Natural killer cell (primary cell): ENCODE results near the gene CLN5. TPM values are rescaled to one million over a fixed set of nuclear protein-coding genes. Genes with fewer than 3 reads are reported as not detected.
A peak's percentile ranks its signal among the peaks of the same experiment; 100 is the strongest.

ENCODE experiments used
- ATAC-seq, 3 donors: fragments of 150-1000 bp in 2 of 3; fragments of 200-7000 bp in 1 of 3; cut with Tn5 transposase; 1 replicate in 1 of 3; 2 replicates in 2 of 3; pipeline ENCODE4 v1.10.0; 2021; ENCODE audit warnings: mild to moderate bottlenecking in 2 of 3, moderate library complexity in 2 of 3
- DNase-seq, 2 donors: peaks; one replicate each; pipeline versions ENCODE4 v3.0.0 to v3.0.0-alpha.2; 2013 to 2021; ENCODE audit warnings: mixed read lengths in 1 of 2
- H3K27ac ChIP-seq: one replicate; pipeline ENCODE4 v1.5.1; 2013; ENCODE audit warnings: mild to moderate bottlenecking, low read length
- H3K27me3 ChIP-seq: one replicate; pipeline ENCODE4 v1.6.1; 2013; ENCODE audit warnings: low read length; ENCODE audit not compliant: control insufficient read depth, insufficient read depth
- H3K36me3 ChIP-seq: one replicate; pipeline ENCODE4 v1.6.1; 2013; ENCODE audit warnings: low read length; ENCODE audit not compliant: control insufficient read depth, insufficient read depth
- H3K4me1 ChIP-seq: one replicate; pipeline ENCODE4 v1.6.1; 2013; ENCODE audit warnings: low read length; ENCODE audit not compliant: control insufficient read depth, insufficient read depth
- H3K4me3 ChIP-seq: one replicate; pipeline ENCODE4 v1.5.1; 2013; ENCODE audit warnings: low read length
- H3K9me3 ChIP-seq: one replicate; pipeline ENCODE4 v1.6.1; 2013; ENCODE audit warnings: low read length; ENCODE audit not compliant: control insufficient read depth, insufficient read depth
- H3K27ac Mint-ChIP-seq, 2 donors: one replicate each; pipeline ENCODE4 v1.8.0; 2022; ENCODE audit warnings: mild to moderate bottlenecking in 2 of 2, mixed read lengths in 2 of 2, moderate library complexity in 1 of 2
- H3K27me3 Mint-ChIP-seq, 2 donors: one replicate each; pipeline ENCODE4 v1.8.0; 2022; ENCODE audit warnings: low read depth in 2 of 2, mixed read lengths in 2 of 2
- H3K36me3 Mint-ChIP-seq: one replicate; pipeline ENCODE4 v1.8.0; 2022; ENCODE audit warnings: mixed read lengths
- H3K4me1 Mint-ChIP-seq, 2 donors: one replicate each; pipeline ENCODE4 v1.8.0; 2022; ENCODE audit warnings: mixed read lengths in 2 of 2
- H3K4me3 Mint-ChIP-seq: one replicate; pipeline ENCODE4 v1.8.0; 2022; ENCODE audit warnings: mild to moderate bottlenecking, moderate library complexity, mixed read lengths
- H3K9me3 Mint-ChIP-seq, 2 donors: one replicate each; pipeline ENCODE4 v1.8.0; 2022; ENCODE audit warnings: mixed read lengths in 2 of 2
- CTCF ChIP-seq: fragments of 200-600 bp; IDR thresholded peaks from one replicate; pipeline ENCODE4 v1.8.0; 2022; ENCODE audit warnings: antibody characterized with exemption
- WGBS: methylation state at CpG from one replicate; pipeline ENCODE4 v1.1.7; 2013; ENCODE audit warnings: missing lambda C conversion rate; ENCODE audit not compliant: insufficient coverage; 5-methylcytosine and 5-hydroxymethylcytosine counted together
- intact Hi-C: fragments of 100-400 bp; cut with micrococcal nuclease; formaldehyde crosslinking; loops from one replicate; pipeline ENCODE4 v1.14.2; 2022
- total RNA-seq, 4 donors: library from RNA; stranded (reverse); fragments of 120-200 nt in 1 of 4; gene quantifications; one replicate each; pipeline versions ENCODE4 v1.2.3 to v1.2.4, GENCODE V29; 2013 to 2022

The CLN5 gene
- total RNA-seq, 3 donors from 2014 or later (not counting 1 experiment from before 2014, with no cell fraction given): 12.0 to 14.4 (median 13.9) TPM

- no peak overlapping the region for H3K4me3 Mint-ChIP-seq
- Histone ChIP-seq H3K27ac (no peak overlapping the region), H3K4me1 (peaks cover 9% of the 10 kb centered on the region), H3K27me3 (peaks cover 35% of the 10 kb centered on the region), H3K36me3 (no peaks in the 10 kb centered on the region), H3K4me3 (no peak overlapping the region), H3K9me3 (no peaks in the 10 kb centered on the region)
- ATAC-seq (no peak), DNase-seq (no peak)
- H3K4me1 Mint-ChIP-seq: peaks cover 9 to 20% of the 10 kb centered on the region in 2 donors
- peaks cover 63 to 77% of the 10 kb centered on the region in 2 donors for H3K27me3 Mint-ChIP-seq
- 87% methylated on average over 6 of the region's 6 CpGs for WGBS
- intact Hi-C loops: no loop called here
- no peak overlapping the region for H3K27ac Mint-ChIP-seq
- H3K9me3 Mint-ChIP-seq: no peaks in the 10 kb centered on the region
- no peaks in the 10 kb centered on the region for H3K36me3 Mint-ChIP-seq
- TF ChIP-seq CTCF: no peak
Observed at GRCh38 chr13:76973920-76974617, 17.8 kb upstream of the CLN5 start.

- 95% methylated on average over 3 of the region's 3 CpGs for WGBS
- intact Hi-C loops: no loop called here
- Mint-ChIP-seq H3K4me3 (no peak overlapping the region), H3K27me3 (peaks cover 62 to 76% of the 10 kb centered on the region in 2 donors), H3K27ac (no peak overlapping the region), H3K9me3 (no peaks in the 10 kb centered on the region), H3K4me1 (peaks cover 9 to 20% of the 10 kb centered on the region in 2 donors), H3K36me3 (no peaks in the 10 kb centered on the region)
- TF ChIP-seq CTCF: no peak
- peaks cover 9% of the 10 kb centered on the region for H3K4me1 ChIP-seq
- no peak for ATAC-seq
- no peaks in the 10 kb centered on the region for H3K36me3 ChIP-seq
- peaks cover 40% of the 10 kb centered on the region for H3K27me3 ChIP-seq
- no peaks in the 10 kb centered on the region for H3K9me3 ChIP-seq
- no peak overlapping the region for H3K4me3 ChIP-seq
- DNase-seq: no peak
- no peak overlapping the region for H3K27ac ChIP-seq
Observed at GRCh38 chr13:76974618-76974975, 17.3 kb upstream of the CLN5 start.

GRCh38 chr13:76975863-76976262 is 16.0 kb upstream of the CLN5 start:
- DNase-seq (no peak), ATAC-seq (no peak)
- Histone ChIP-seq H3K9me3 (no peaks in the 10 kb centered on the region), H3K27ac (no peak overlapping the region), H3K27me3 (peaks cover 49% of the 10 kb centered on the region), H3K4me1 (peaks cover 15% of the 10 kb centered on the region), H3K4me3 (no peak overlapping the region), H3K36me3 (no peaks in the 10 kb centered on the region)
- H3K9me3 Mint-ChIP-seq: no peaks in the 10 kb centered on the region
- no peak for TF ChIP-seq CTCF
- intact Hi-C loops: no loop called here
- 87% methylated on average over 6 of the region's 6 CpGs for WGBS
- H3K4me1 Mint-ChIP-seq: peaks cover 9 to 24% of the 10 kb centered on the region in 2 donors
- H3K36me3 Mint-ChIP-seq: no peaks in the 10 kb centered on the region
- peaks cover 63 to 68% of the 10 kb centered on the region in 2 donors for H3K27me3 Mint-ChIP-seq
- no peak overlapping the region for H3K4me3 Mint-ChIP-seq
- H3K27ac Mint-ChIP-seq: no peak overlapping the region

GRCh38 chr13:76976490-76976889 is 15.4 kb upstream of the CLN5 start:
- peaks cover 9 to 24% of the 10 kb centered on the region in 2 donors for H3K4me1 Mint-ChIP-seq

More at GRCh38 chr13:76976490-76976889, 15.4 kb upstream of the CLN5 start:
- H3K4me1 ChIP-seq: peaks cover 15% of the 10 kb centered on the region
- ATAC-seq (peak in 2 of 3 donors; percentile 23 to 57), DNase-seq (peak in 1 of 2 donors; percentile 41)
- peaks cover 63 to 68% of the 10 kb centered on the region in 2 donors for H3K27me3 Mint-ChIP-seq
- intact Hi-C loops: no loop called here
- TF ChIP-seq CTCF: no peak
- no peak overlapping the region for H3K4me3 Mint-ChIP-seq
- no peak overlapping the region for H3K27ac ChIP-seq
- 29% methylated on average over 8 of the region's 8 CpGs for WGBS
- H3K27ac Mint-ChIP-seq: no peak overlapping the region
- no peaks in the 10 kb centered on the region for H3K9me3 Mint-ChIP-seq
- H3K9me3 ChIP-seq: no peaks in the 10 kb centered on the region
- H3K27me3 ChIP-seq: peaks cover 51% of the 10 kb centered on the region
- H3K4me3 ChIP-seq: no peak overlapping the region
- H3K36me3 Mint-ChIP-seq: no peaks in the 10 kb centered on the region
- H3K36me3 ChIP-seq: no peaks in the 10 kb centered on the region
